ENCODE data around the gene STAU1.
"Not testable (repeated sequence)": the region's sequence is repeated elsewhere in the genome, so short reads cannot be mapped to it uniquely, and the experiment has no call there.

The STAU1 gene

GRCh38 chr20:49203011-49203410 lies 14.9 kb upstream of the STAU1 start:
- no peak for DNase-seq

- no peak for DNase-seq
Observed at GRCh38 chr20:49199729-49200293, 11.7 kb upstream of the STAU1 start.

- not testable (repeated sequence) for DNase-seq
Observed at GRCh38 chr20:49192944-49193518, 4.9 kb upstream of the STAU1 start.

GRCh38 chr20:49187330-49187850 lies 744 bp downstream of the STAU1 start:
- DNase-seq, result no peak

GRCh38 chr20:49186535-49187329 lies 1.4 kb downstream of the STAU1 start:
- DNase-seq, result no peak

GRCh38 chr20:49185071-49185761 lies 2.9 kb downstream of the STAU1 start:
- no peak for DNase-seq

- DNase-seq, result no peak
Observed at GRCh38 chr20:49184691-49185070, 3.5 kb downstream of the STAU1 start.

GRCh38 chr20:49184084-49184501 lies 4.0 kb downstream of the STAU1 start:
- DNase-seq, result not testable (repeated sequence)

- DNase-seq, result no peak
Observed at GRCh38 chr20:49183444-49183843, 4.7 kb downstream of the STAU1 start.

DNA sequence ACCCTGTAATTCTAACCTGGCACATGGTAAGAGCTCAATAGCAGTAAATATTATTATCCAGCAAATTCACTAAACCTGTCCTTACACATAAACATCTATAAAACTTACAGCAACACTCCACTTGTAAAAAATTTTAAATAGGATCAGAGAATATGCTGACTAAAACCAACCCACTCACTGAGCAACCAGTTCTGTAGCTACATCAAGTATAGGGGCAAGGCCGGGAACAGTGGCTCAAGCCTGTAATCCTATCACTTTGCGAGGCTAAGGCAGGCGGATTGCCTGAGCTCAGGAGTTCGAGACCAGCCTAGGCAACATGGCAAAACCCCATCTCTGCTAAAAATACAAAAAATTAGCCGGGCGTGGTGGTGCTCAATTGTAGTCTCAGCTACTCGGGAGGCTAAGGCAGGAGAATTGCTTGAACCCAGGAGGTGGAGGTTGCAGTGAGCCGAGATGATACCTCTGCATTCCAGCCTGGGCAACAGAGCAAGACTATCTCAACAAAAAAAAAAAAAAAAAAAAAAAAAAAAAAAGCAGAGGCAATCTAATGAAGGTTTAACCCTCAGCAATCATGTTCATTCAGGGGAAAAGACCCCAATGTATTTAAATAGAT lies 6.8 kb downstream of the STAU1 start:
- DNase-seq, result no peak

DNA sequence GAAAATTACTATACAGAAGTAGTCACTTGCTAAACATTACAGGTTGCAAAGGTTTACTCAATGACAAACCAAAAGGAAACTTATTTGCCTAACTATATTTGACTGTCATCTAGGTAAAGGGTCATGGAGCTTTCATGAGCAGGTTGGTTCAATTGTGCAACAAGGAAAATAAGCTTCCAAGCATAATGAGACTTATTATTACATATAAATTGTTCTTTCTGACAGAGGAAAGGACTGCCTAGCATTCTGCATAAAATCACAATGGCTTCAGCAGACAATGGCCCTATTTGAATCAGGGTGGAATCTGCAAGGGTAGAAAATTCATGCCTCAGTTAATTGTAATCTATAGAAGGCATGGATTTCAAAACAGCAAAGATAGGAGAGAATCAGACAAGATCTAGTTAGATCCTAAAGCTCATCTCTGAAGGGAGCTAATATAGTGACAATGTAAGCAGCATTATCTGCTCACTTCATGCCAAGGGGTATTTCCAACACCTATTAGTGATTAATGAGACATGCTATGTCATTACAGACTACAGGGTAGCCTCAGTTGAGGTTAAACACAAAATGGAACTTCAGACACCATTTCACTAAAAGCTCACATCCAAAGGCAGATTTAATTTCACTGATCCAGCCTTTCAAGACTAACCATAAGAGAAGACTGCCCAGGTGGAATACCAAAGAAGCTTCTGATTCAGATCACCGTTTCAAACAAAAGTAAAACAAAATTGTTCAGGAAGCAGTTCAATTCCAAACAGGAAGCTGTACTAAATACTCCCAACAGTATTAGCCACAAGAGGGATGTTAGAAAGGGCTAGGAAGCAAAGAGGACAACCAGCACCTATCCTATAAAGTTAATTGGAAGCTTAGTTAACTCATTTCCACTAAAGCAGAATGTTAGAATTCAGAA lies 8.5 kb downstream of the STAU1 start:
- no peak for DNase-seq

DNA sequence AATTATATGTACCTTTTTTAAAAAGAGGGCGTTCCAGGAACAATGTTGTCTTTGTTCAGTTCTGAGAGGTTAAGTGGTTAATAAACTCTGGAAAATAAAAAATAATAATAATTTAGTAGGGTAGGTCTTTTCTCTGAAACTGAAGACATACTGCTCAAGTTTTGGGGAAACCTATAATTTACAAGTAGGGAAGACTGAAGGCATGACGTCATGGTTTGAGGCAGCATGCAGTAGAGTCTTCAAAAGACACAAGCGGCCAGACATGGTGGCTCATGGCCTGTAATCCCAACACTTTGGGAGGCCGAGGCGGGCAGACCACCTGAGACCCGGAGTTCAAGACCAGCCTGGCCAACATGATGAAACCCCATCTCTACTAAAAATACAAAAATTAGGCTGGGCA lies 14.0 kb downstream of the STAU1 start:
- no peak for DNase-seq

- no peak for DNase-seq
Observed at GRCh38 chr20:49172413-49172812, 15.7 kb downstream of the STAU1 start.

GRCh38 chr20:49171909-49172308 lies 16.2 kb downstream of the STAU1 start:
- DNase-seq, result no peak

DNA sequence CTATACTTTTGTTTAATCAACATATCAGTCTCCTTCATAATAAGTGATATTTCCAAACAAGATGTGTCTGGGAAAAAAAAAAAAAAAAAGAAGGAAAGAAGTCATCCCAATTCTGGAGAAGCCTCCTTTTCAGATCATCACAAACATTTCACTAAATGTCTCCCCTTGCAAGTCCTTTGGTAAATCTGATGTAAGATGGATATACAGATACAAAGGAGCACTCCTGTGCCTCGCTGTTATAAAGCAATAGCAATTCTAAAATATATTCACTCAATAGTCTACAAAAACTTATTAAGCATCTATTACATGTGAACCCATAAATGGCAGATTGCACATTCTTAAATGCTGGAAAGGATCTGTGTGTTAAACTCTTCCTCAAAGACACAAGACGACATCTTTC lies 17.4 kb downstream of the STAU1 start:
- no peak for DNase-seq

GRCh38 chr20:49169547-49169946 lies 18.6 kb downstream of the STAU1 start:
- no peak for DNase-seq

DNA sequence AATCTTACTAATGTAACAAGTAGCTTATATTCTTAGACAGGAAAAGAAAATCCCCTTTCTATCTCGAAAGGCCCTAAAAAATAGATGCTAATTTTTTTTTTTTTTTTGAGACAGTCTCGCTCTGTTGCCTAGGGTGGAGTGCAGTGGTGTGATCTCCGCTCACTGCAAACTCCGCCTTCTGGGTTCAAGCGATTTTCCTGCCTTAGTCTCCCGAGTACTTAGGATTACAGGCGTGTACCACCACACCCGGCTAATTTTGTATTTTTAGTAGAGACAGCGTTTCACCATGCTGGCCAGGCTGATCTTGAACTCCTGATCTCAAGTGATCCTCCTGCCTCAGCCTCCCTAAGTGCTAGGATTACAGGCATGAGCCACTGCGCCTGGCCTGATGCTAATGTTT lies 19.3 kb downstream of the STAU1 start:
- DNase-seq, result not testable (repeated sequence)

GRCh38 chr20:49167811-49168507 lies 20.2 kb downstream of the STAU1 start:
- no peak for DNase-seq

- DNase-seq, result no peak
Observed at GRCh38 chr20:49166534-49167449, 21.3 kb downstream of the STAU1 start.

- DNase-seq, result no peak
Observed at GRCh38 chr20:49165611-49166010, 22.5 kb downstream of the STAU1 start.

Data from COR-L47 (cell line).